ENCODE results near the gene KLHDC8A. TPM values are rescaled to one million over a fixed set of nuclear protein-coding genes. Genes with fewer than 3 reads are reported as not detected.
A peak's percentile ranks its signal among the peaks of the same experiment; 100 is the strongest.

KLHDC8A gene
- total and polyA plus RNA-seq, 8 donors, result 0.32 to 1.3 (median 1.1) TPM; not detected in 1

DNA sequence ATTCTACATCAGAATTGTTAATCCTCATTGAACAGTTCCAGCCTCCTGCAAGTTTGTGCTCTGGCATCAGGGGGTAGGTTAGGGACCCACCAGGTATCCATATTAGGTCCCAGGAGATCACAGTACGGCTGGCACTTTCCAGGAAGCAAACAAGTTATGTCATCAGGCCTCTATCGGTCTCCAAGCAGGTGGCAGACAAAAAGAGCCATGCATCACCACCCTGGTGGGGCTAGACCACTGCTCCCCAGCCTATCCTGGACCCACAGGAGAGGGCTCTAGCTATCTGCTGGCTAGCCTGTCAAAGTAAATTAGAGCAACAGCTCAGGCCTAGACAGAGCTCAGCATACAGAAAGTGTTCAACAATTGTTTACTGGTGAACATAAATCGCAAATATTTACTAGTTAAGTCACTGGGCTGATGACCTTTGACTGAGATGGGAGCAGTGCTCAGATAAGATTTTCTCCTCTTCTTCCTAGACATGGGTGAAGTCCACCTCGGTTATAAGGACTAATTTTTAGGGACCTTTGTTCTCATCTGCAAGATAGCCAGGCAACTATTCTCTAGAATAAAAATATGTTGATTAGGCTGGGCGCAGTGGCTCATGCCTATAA lies 41.6 kb downstream of the KLHDC8A start:
- Histone ChIP-seq H3K4me1 (peaks cover 32 to 93% of the 10 kb centered on the region in 2 donors), H3K27ac (peak overlapping the region; percentile 2 to 94)
- ATAC-seq, result no peak

GRCh38 chr1:205313563-205314308 lies 43.0 kb downstream of the KLHDC8A start:
- DNase-seq (peak in 3 of 4 donors; percentile 68 to 90 (median 75)), ATAC-seq (peak; percentile 46)
- Histone ChIP-seq H3K4me1 (peaks cover 36 to 84% of the 10 kb centered on the region in 2 donors), H3K27me3 (no peaks in the 10 kb centered on the region), H3K9me3 (no peaks in the 10 kb centered on the region), H3K4me3 (peak overlapping the region; percentile 4 to 20), H3K27ac (peak overlapping the region; percentile 84 to 94), H3K36me3 (peaks cover 0 to 30% of the 10 kb centered on the region in 2 donors)
- TF ChIP-seq CTCF (IDR thresholded peaks at IDR 0.05), result no peak
- intact Hi-C loops (cut with DNase I), result no loop called here

More for the DNA sequence above, 41.6 kb downstream of the KLHDC8A start:
- peaks cover 0 to 16% of the 10 kb centered on the region in 2 donors for H3K36me3 ChIP-seq
- H3K27me3 ChIP-seq, result no peaks in the 10 kb centered on the region
- DNase-seq, result no peak
- H3K9me3 ChIP-seq, result no peaks in the 10 kb centered on the region
- intact Hi-C loops (cut with DNase I), result no loop called here
- no peak for TF ChIP-seq CTCF (IDR thresholded peaks at IDR 0.05)
- H3K4me3 ChIP-seq, result no peak overlapping the region

DNA sequence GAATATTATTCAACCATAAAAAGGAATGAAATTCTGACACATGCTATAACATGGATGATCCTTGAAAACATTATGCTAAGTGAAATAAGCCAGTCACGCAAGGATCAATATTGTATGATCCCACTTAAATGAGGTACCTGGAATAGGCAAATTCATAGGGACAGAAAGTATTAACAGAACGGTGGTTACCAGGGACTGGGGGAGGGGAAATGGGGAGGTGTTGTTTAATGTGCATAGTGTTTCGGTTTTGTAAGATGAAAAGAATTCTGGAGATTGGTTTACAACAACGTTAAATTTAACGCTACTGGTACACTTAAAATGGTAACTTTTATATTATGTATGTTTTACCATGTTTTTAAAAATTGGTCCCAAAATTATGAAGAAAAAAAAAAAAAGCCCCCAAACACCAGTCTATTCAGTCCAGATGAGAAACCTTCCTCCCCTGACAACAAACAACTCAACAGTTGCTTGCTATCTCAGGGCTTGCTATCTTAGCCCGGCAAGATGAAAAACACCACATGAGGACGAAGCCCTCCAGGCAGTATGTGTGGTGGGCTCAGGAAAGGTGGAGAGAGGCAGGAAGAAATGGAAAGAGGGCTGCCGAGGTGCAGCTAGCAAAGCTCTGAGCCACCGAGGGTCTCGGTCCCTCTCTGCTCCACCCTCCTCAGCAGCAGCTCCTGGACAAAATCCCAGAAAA lies 43.7 kb downstream of the KLHDC8A start:
- Histone ChIP-seq H3K9me3 (no peaks in the 10 kb centered on the region), H3K4me3 (peak overlapping the region in 1 of 2 donors; percentile 20), H3K36me3 (peaks cover 0 to 37% of the 10 kb centered on the region in 2 donors), H3K27me3 (no peaks in the 10 kb centered on the region), H3K27ac (peak overlapping the region; percentile 84 to 94), H3K4me1 (peaks cover 36 to 77% of the 10 kb centered on the region in 2 donors)
- DNase-seq (no peak), ATAC-seq (no peak)
- TF ChIP-seq CTCF (IDR thresholded peaks at IDR 0.05), result no peak
- intact Hi-C loops (cut with DNase I), result no loop called here

- no peak for TF ChIP-seq CTCF (IDR thresholded peaks at IDR 0.05)
- Histone ChIP-seq H3K4me3 (no peak overlapping the region), H3K36me3 (peaks cover 0 to 56% of the 10 kb centered on the region in 2 donors), H3K9me3 (no peaks in the 10 kb centered on the region), H3K27ac (peak overlapping the region in 1 of 2 donors; percentile 94), H3K4me1 (peaks cover 24 to 58% of the 10 kb centered on the region in 2 donors), H3K27me3 (no peaks in the 10 kb centered on the region)
- intact Hi-C loops (cut with DNase I), result no loop called here
- ATAC-seq (no peak), DNase-seq (no peak)
Observed at GRCh38 chr1:205310976-205311704, 45.6 kb downstream of the KLHDC8A start.

Data from left lung (tissue), 10 donors.